Memory B cell (primary cell): ENCODE measurements around the gene ZNF552.
A peak's percentile ranks its signal among the peaks of the same experiment; 100 is the strongest.
"Not testable (repeated sequence)": the region's sequence is repeated elsewhere in the genome, so short reads cannot be mapped to it uniquely, and the experiment has no call there.

ENCODE experiments used
- ATAC-seq: fragments of 150-1000 bp; cut with Tn5 transposase; 2 replicates; pipeline ENCODE4 v1.10.0; 2021; ENCODE audit warnings: low read depth, mild to moderate bottlenecking, moderate library complexity
- DNase-seq, 2 donors: peaks; one replicate each; pipeline ENCODE4 v3.0.0; 2022; ENCODE audit warnings: low spot score in 2 of 2
- H3K27ac Mint-ChIP-seq: one replicate; pipeline ENCODE4 v1.8.0; 2022; ENCODE audit warnings: mild to moderate bottlenecking, moderate library complexity, mixed read lengths
- H3K27me3 Mint-ChIP-seq: one replicate; pipeline ENCODE4 v1.8.0; 2022; ENCODE audit warnings: mixed read lengths
- H3K36me3 Mint-ChIP-seq: one replicate; pipeline ENCODE4 v1.8.0; 2022; ENCODE audit warnings: mild to moderate bottlenecking, mixed read lengths
- H3K4me1 Mint-ChIP-seq: one replicate; pipeline ENCODE4 v1.8.0; 2022; ENCODE audit warnings: mixed read lengths
- H3K4me3 Mint-ChIP-seq: one replicate; pipeline ENCODE4 v1.8.0; 2022; ENCODE audit warnings: mild to moderate bottlenecking, moderate library complexity, mixed read lengths
- H3K9me3 Mint-ChIP-seq: one replicate; pipeline ENCODE4 v1.8.0; 2022; ENCODE audit warnings: mixed read lengths

Gene ZNF552

DNA sequence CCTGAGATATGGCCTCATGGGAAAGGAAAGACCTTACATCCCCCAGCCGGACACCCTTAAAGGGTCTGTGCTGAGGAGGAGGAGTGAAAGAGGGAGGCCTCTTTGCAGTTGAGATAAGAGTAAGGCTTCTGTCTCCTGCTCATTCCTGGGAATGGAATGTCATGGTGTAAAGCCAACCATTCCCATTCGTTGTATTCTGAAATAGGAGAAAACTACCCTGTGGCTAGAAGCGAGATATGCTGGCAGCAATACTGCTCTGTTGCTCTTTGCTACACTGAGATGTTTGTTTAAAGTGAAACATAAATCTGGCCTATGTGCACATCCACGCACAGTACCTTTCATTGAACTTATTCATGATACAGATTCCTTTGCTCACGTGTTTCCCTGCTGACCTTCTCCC, 14.6 kb upstream of the ZNF552 start:
- Mint-ChIP-seq H3K9me3 (no peaks in the 10 kb centered on the region), H3K27me3 (no peaks in the 10 kb centered on the region), H3K4me3 (no peak overlapping the region), H3K27ac (no peak overlapping the region), H3K36me3 (peaks cover 17% of the 10 kb centered on the region), H3K4me1 (peaks cover 14% of the 10 kb centered on the region)
- ATAC-seq = no peak
- DNase-seq = no peak

- ATAC-seq = no peak
Measured at GRCh38 chr19:57825511-57825910, 10.8 kb upstream of the ZNF552 start.

DNA sequence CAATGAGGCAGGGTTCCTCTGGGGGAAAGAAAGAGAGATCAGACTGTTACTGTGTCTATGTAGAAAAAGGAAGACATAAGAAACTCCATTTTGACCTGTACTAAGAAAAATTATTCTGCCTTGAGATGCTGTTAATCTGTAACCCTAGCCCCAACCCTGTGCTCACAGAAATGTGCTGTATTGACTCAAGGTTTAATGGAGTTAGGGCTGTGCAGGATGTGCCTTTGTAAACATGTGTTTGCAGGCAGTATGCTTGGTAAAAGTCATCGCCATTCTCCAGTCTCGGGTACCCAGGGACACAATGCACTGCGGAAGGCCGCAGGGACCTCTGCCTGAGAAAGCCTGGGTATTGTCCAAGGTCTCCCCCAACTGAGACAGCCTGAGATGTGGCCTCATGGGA, 8.9 kb upstream of the ZNF552 start:
- Mint-ChIP-seq H3K36me3 (peaks cover 13% of the 10 kb centered on the region), H3K27ac (peak overlapping the region; percentile 18), H3K4me1 (peaks cover 43% of the 10 kb centered on the region)
- not testable (repeated sequence) for DNase-seq, ATAC-seq, H3K4me3 Mint-ChIP-seq, H3K27me3 Mint-ChIP-seq, H3K9me3 Mint-ChIP-seq

More at GRCh38 chr19:57825511-57825910, 10.8 kb upstream of the ZNF552 start:
- DNase-seq = no peak
- Mint-ChIP-seq H3K36me3 (peaks cover 20% of the 10 kb centered on the region), H3K4me1 (peaks cover 40% of the 10 kb centered on the region), H3K4me3 (no peak overlapping the region), H3K9me3 (no peaks in the 10 kb centered on the region), H3K27ac (no peak overlapping the region), H3K27me3 (no peaks in the 10 kb centered on the region)

DNA sequence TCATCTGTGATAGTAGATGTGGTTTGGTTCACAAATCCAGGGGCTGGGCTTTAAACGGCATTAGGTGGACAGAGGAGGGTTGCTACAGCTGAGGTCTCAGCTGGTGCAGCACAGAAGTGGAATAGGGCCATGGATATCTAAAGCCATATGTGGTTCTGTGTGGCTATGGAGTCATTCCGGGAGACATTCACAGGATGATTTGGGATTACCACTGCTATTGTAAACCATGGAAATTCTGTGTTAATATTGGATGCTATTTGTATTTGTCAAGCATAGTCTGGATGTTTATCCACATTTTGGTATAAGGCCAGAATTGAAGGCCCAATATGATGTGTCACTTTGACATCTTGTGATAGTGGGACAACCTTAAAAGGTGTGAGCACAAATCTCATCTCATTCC, 8.4 kb upstream of the ZNF552 start:
- H3K9me3 Mint-ChIP-seq, H3K4me3 Mint-ChIP-seq, DNase-seq, H3K27me3 Mint-ChIP-seq, ATAC-seq: not testable (repeated sequence)
- Mint-ChIP-seq H3K4me1 (peaks cover 43% of the 10 kb centered on the region), H3K27ac (peak overlapping the region; percentile 18), H3K36me3 (peaks cover 13% of the 10 kb centered on the region)

GRCh38 chr19:57821501-57821900, 6.8 kb upstream of the ZNF552 start:
- H3K4me1 Mint-ChIP-seq = peaks cover 43% of the 10 kb centered on the region
- H3K9me3 Mint-ChIP-seq, H3K4me3 Mint-ChIP-seq: not testable (repeated sequence)

GRCh38 chr19:57821095-57821494, 6.4 kb upstream of the ZNF552 start:
- Mint-ChIP-seq H3K27ac (peak overlapping the region; percentile 94), H3K4me1 (peaks cover 42% of the 10 kb centered on the region), H3K4me3 (peak overlapping the region; percentile 24)
- H3K9me3 Mint-ChIP-seq, ATAC-seq, H3K36me3 Mint-ChIP-seq, H3K27me3 Mint-ChIP-seq, DNase-seq: not testable (repeated sequence)

More at GRCh38 chr19:57821501-57821900, 6.8 kb upstream of the ZNF552 start:
- H3K27me3 Mint-ChIP-seq, DNase-seq, H3K27ac Mint-ChIP-seq, ATAC-seq, H3K36me3 Mint-ChIP-seq: not testable (repeated sequence)

DNA sequence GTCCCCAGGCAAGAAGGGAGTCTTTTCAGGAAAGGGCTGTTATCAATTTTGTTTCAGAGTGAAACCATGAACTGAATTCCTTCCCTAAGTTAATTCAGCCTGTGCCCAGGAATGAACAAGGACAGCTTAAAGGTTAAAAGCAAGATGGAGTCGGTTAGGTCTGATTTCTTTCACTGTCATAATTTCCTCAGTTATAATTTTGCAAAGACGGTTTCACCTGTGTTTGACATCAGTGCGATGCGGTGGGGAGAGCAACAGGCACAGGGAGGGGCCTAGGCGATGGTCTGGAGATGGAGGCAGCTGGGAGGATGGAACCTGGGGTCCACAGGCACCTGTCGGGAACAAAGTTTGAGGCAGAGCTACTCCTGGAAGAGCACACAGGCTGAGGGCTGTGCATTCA, 5.9 kb upstream of the ZNF552 start:
- Mint-ChIP-seq H3K36me3 (peaks cover 3% of the 10 kb centered on the region), H3K27me3 (no peaks in the 10 kb centered on the region), H3K4me1 (peaks cover 41% of the 10 kb centered on the region), H3K4me3 (peak overlapping the region; percentile 95), H3K27ac (peak overlapping the region; percentile 94), H3K9me3 (no peaks in the 10 kb centered on the region)
- ATAC-seq (no peak), DNase-seq (no peak)

DNA sequence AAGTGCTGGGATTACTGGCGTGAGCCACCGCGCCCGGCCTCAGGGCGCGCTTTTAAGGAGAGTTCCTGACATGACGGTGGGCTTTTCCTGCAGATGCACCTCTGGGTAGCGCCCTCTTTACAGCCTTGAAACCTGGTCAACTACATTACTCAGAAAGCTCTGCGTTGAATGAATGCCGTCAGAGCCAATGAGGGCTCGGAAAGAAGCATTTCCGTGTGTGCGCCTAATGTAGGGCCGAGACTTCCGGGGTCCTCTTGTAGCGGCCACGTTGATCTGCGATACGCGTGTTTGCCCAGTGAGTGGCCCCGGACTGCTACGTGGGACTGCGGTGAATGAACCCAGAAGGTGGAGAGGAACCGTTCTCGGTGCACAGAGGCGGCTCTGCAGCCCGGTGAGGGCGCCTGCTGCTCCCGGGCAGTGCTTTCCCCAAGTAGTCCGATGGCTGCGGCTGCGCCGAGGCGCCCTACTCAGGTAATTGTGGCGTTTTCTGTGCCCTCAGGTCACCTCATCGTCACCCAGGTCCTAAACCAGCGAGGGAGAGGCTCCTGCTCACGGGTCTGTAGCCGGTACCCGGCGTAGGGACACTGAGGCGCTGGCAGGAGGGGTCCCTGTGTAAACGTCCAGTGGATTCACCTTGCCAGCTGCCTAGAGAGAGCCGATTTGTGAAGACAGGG, 4.9 kb upstream of the ZNF552 start:
- peak overlapping the region; percentile 94 for H3K27ac Mint-ChIP-seq
- peak overlapping the region; percentile 95 for H3K4me3 Mint-ChIP-seq
- H3K4me1 Mint-ChIP-seq = peaks cover 49% of the 10 kb centered on the region
- ATAC-seq (peak; percentile 81), DNase-seq (peak; percentile 57 to 61)
- H3K27me3 Mint-ChIP-seq = no peaks in the 10 kb centered on the region
- no peaks in the 10 kb centered on the region for H3K9me3 Mint-ChIP-seq
- H3K36me3 Mint-ChIP-seq = peaks cover 3% of the 10 kb centered on the region

GRCh38 chr19:57818378-57818777, 3.7 kb upstream of the ZNF552 start:
- Mint-ChIP-seq H3K36me3 (peaks cover 3% of the 10 kb centered on the region), H3K4me1 (peaks cover 47% of the 10 kb centered on the region), H3K4me3 (peak overlapping the region; percentile 57), H3K9me3 (no peaks in the 10 kb centered on the region), H3K27me3 (no peaks in the 10 kb centered on the region), H3K27ac (no peak overlapping the region)
- ATAC-seq (no peak), DNase-seq (no peak)

DNA sequence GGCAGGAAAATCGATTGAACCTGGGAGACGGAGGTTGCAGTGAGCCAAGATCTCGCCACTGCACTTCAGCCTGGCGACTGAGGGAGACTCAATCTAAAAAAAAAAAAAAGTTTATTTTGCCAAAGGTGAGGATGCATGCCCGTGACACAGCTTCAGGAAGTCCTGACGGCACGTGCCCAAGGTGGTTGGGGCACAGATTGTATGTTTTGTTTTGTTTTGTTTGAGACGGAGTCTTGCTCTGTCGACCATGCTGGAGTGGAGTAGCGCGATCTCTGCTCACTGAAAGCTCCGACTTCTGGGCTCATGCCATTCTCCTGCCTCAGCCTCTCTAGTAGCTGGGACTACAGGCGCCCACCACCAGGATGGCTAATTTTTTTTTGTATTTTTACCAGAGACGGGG, 3.3 kb upstream of the ZNF552 start:
- Mint-ChIP-seq H3K36me3 (peaks cover 3% of the 10 kb centered on the region), H3K27ac (no peak overlapping the region), H3K4me1 (peaks cover 45% of the 10 kb centered on the region)

DNA sequence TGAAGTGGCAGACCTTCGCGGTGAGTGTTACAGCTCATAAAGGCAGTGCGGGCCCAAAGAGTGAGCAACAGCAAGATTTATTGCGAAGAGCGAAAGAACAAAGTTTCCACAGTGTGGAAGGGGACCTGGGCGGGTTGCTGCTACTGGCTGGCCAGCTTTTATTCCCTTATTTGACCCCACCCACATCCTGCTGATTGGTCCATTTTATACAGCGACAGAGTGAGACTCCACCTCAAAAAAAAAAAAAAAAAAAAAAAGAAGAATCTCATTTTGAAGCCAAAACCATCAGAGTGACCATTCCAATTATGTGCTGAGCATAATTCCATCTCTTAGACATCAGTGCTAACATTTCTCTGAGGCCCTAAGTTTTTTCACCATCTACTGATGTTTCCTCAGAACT, 1.9 kb upstream of the ZNF552 start:
- Mint-ChIP-seq H3K4me1 (peaks cover 46% of the 10 kb centered on the region), H3K27me3 (no peaks in the 10 kb centered on the region), H3K27ac (no peak overlapping the region), H3K36me3 (peaks cover 3% of the 10 kb centered on the region), H3K4me3 (no peak overlapping the region), H3K9me3 (no peaks in the 10 kb centered on the region)
- DNase-seq (no peak), ATAC-seq (no peak)

More for the DNA sequence above, 3.3 kb upstream of the ZNF552 start:
- H3K9me3 Mint-ChIP-seq = no peaks in the 10 kb centered on the region
- no peaks in the 10 kb centered on the region for H3K27me3 Mint-ChIP-seq
- ATAC-seq (no peak), DNase-seq (no peak)
- no peak overlapping the region for H3K4me3 Mint-ChIP-seq

GRCh38 chr19:57815247-57816075, 748 bp upstream of the ZNF552 start:
- Mint-ChIP-seq H3K9me3 (no peaks in the 10 kb centered on the region), H3K36me3 (peaks cover 2% of the 10 kb centered on the region), H3K4me3 (peak overlapping the region; percentile 97), H3K4me1 (peaks cover 39% of the 10 kb centered on the region), H3K27ac (peak overlapping the region; percentile 96), H3K27me3 (no peaks in the 10 kb centered on the region)
- ATAC-seq (no peak), DNase-seq (no peak)

DNA sequence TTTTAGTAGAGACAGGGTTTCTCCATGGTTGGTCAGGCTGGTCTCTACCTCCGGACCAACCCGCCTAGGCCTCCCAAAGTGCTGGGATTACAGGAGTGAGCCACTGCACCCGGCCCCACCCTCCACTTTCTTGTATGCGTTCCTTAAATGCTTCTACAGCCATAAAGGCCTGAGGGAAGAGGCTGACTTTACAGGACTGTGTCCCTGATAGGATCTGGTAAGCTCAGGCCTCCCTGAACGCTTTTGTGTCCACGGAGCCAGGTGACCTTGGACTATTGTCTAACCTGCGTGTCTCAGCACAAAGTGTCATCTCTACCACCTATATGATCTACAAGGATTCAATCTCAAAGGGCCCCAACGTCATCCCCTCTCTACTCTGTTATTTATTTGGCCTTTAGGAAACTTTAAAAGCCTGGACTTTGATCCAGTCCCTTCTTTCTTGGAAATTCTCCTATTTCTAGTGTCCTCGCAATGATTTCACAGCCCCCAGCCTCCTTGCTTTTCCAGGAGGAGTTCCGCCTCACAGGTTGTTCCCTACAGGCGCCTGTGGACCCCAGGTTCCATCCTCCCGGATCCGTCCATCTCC, 701 bp downstream of the ZNF552 start:
- ATAC-seq (no peak), DNase-seq (no peak)
- H3K27ac Mint-ChIP-seq = peak overlapping the region; percentile 96
- H3K36me3 Mint-ChIP-seq = peaks cover 8% of the 10 kb centered on the region
- no peaks in the 10 kb centered on the region for H3K9me3 Mint-ChIP-seq
- peak overlapping the region; percentile 97 for H3K4me3 Mint-ChIP-seq
- no peaks in the 10 kb centered on the region for H3K27me3 Mint-ChIP-seq
- peaks cover 31% of the 10 kb centered on the region for H3K4me1 Mint-ChIP-seq
